ENCODE results near the gene NTMT1.
"Not testable (repeated sequence)": the region's sequence is repeated elsewhere in the genome, so short reads cannot be mapped to it uniquely, and the experiment has no call there.

NTMT1 gene

DNA sequence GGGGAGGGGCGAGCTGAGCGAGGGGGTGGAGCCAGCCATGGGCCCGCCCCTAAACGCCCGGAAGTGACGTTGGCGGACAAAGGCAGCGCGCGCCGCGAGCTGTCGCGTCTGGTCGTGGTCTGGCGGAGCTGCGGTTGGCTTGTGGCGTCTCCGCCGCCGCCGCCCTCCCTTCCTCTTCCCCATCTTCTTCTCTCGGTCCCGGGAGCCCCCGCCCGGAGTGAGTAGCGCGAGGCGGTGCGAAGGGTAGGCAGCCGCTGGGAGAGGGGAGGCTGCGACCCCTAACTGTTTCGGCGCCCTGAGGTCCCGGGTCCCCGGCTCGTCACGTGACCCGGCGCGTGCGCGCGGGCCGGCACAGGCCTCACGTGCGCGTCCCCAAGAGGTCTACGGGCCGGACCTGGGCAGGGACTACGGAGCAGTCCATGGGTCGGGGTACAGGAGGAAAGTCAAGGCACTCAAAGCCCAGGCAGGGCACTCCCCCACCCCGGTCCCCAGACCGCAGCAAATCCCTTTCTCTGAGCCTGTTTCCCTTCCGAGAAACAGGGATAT, at the start of gene NTMT1:
TSS of gene NTMT1 (plus strand) at position 85 of the 546 bp plus-strand sequence. CDS start 6,541 bp downstream, outside the sequence.
- DNase-seq = peak; percentile 75

- DNase-seq = no peak
These were observed 49.1 kb upstream of the NTMT1 start for GRCh38 chr9:129576546-129577543.

GRCh38 chr9:129579294-129579693, 46.7 kb upstream of the NTMT1 start:
- DNase-seq = no peak

DNA sequence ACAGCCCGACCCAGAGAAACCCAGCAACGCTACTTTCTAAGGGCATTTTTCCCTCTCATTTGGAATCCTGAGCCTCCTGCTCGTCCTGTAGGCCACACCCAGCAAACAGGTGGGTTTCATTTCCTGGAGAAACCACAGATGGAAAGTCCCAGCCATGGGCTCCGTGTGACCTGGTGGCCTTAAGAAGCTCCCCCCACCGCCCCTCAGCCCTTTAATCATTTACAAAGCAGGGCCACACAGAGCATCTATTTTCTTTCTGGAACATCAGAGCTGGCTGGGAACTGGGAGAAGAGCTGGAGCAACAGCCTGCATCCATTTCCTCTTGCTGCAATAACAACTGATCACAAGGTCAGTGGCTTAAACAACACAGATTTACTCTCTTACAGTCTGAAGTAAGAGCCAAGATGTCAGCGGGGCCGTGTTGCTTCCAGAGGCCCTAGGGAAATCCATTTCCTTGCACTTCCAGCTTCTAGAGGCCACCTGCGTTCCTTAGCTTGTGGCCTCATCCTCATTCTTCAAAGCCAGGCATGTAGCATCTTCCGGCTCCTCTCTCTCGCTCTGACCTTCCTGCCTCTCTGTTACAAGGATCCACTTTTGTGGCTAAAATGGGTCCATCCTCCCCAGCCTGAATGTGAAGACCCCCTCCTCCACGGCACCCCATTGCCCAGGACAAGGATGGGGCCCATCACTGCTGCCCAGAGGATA, 45.6 kb upstream of the NTMT1 start:
- no peak for DNase-seq

- DNase-seq = no peak
These were observed 44.3 kb upstream of the NTMT1 start for GRCh38 chr9:129581505-129582189.

- DNase-seq = no peak
These were observed 43.1 kb upstream of the NTMT1 start for GRCh38 chr9:129582855-129583254.

DNA sequence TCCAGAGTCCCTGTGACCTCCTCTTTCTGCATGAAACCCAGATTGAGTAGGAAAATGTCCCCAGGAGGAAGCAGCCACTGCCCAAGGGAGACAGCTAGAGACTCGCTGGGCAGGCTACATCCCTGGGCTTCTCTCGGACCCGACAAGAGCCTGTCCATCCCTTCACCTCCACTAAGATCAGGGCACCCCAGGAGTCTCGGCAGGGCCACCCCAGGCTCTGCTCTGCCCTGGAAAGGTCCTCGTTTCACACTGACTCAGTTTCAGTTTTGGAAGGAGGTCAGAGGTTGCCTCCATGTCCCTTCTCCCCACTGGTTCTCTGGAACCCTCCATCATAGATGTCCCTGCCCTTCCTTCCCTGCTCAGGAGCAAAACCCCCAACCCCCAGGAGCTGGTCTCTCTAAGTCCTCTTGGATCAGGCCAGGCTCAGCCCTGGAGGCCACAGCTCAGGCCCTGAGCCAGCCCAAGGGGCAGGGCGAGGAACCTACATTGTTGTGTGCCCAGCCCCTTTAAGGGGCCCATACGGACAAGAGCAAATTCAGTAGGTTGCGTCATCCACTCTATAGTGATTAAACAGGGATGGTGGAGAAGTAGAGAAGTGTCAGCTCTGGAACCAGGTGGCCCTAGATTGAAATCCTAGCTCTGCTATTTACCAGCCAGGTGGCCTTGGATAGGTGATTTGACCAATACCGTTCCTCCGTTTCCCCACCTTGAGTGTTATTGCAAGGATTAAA, 42.5 kb upstream of the NTMT1 start:
- DNase-seq = peak; percentile 78

DNA sequence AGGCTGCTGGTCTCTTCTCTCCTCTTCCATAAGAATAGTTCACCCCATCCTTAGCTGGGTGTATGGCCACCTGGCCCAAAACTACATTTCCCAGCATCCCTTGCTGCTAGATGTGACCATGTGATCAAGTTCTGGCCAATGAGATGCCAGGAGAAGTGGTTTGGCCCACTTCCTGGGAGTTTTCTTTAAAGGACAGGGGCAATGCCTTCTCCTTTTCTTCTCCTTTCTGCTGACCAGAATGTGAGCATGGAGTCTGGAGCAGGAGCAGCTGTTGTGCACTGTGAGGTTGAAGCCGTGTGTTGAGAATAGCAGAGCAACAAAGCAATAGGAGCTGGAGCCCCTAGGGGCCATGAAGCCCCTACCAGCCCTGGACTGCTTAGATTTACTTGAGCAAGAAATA, 41.8 kb upstream of the NTMT1 start:
- DNase-seq = peak; percentile 89

DNA sequence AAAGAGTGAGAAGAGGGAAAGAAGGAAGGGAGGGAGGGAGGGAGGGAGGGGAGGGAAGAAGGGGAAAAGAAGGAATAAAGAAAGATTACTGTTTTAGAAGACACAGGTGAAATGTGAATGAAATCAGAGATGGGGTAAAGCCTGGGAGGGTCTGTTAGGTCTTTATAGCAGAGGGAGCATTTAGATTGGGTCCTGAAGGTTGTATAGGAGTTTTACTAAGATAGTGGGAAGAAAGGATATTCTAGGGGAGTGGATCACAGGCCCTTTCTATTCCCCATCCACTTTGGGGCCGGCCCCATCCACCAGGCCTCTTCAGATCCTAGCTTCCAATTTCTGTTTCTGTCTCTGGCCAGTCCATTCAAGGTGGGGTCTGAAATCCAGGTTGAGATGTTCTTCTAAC, 40.6 kb upstream of the NTMT1 start:
- DNase-seq = no peak

DNA sequence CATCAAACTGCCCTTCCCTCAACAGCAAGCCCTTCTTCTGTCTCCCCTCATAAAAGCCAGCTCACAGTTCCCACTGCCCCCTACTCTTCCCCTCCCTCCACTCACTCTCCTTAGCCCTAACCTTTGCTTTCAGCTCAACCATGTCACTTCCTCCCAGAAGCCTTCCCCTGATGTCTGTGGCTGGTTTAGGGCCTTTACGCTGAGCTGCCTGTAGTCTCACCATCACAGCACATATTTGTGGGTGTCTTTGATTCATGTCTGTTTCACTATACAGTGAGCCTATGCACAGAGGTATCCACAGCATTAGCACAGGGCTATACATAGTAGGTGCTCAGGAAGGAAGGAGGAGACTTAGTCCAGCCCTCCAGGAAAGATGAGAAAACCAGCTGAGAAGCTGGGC, 39.7 kb upstream of the NTMT1 start:
- DNase-seq = no peak

DNA sequence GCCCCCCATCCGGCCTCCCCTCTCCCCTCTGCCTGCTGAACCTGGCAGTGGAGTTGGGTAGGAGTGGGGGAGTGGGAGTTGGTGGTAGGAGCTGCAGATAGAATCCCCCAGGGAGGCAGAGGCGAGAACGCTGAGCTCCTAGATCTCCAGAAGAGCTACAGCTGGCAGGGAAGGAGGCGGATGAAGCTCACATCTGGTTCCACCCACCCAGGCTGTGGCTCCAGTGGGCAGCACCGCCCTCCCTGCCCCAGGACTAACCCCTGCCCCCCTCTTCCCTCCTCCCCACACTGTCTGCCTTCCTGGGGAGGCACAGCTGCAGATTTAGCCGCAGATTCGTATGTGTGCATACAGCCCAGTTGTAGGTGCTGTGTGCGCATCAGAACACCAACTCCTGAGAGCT, 39.3 kb upstream of the NTMT1 start:
- DNase-seq = no peak

DNA sequence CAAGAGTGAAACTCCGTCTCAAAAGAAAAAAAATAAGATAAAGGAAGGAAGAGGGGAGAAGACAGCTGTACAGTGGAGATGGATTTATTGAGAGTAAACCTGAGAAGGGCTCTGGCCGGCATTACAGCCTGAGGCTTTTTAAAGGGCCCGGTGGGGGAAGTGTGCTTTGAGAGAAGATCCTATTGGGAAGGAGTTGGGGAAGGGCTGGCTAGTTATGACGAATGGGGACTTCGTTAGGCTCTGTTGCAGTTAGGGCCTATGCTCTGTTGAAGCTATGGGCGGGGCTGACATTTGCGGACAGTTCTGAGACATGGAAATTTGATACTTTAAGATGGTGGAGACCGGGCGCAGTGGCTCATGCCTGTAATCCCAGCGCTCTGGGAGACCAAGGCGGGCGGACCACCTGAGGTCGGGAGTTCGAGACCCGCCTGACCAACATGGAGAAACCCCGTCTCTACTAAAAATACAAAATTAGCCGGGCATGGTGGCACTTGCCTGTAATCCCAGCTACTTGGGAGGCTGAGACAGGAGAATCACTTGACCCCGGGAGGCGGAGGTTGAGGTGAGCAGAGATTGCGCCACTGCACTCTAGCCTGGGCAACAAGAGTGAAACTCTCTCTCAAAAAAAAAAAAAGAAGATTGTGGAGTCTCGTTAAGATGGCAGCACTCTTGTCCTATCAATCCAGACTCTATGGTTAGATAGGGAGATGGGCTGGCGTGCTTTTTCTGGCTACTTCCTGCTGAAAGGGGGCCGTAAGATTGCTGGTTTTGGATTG, 38.3 kb upstream of the NTMT1 start:
- no peak for DNase-seq

DNA sequence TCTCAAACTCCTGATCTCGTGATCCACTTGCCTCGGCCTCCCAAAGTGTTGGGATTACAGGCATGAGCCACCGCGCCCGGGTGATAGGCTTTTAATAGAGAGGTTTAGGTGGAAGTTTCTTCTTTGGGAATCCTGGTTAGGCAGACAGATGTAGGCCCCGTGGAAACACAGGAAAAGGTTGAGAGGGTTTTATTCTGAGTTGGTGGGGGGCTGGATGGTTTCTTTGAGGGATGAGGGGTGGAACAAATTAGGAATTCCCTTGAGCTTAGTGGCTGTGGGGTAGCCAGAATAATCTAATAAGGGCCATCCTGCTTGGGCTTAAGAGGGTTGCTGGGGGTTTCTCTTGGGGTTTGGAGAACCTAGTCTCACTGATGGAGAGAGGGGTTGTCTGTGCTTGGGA, 35.5 kb upstream of the NTMT1 start:
- no peak for DNase-seq

GRCh38 chr9:129591916-129592315, 34.0 kb upstream of the NTMT1 start:
- DNase-seq = no peak

DNA sequence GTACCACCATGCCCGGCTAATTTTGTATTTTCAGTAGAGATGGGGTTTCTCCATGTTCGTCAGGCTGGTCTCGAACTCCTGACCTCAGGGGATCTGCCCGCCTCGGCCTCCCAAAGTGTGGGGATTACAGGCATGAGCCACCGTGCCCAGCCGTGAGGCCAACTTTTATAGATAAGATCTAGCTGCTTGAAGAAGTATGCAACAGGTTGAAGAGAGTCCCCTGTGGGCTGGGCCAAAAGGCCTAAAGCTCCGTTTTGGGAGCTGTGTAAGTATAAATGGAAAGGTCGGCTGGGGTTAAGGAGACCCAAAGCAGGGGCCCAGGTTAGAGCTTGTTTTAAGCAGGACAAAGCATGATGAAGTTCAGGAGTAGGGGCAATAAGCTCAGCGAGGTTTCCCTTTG, 33.2 kb upstream of the NTMT1 start:
- DNase-seq = not testable (repeated sequence)

GRCh38 chr9:129594632-129595031, 31.3 kb upstream of the NTMT1 start:
- no peak for DNase-seq

GRCh38 chr9:129595311-129595741, 30.6 kb upstream of the NTMT1 start:
- peak; percentile 56 for DNase-seq

DNA sequence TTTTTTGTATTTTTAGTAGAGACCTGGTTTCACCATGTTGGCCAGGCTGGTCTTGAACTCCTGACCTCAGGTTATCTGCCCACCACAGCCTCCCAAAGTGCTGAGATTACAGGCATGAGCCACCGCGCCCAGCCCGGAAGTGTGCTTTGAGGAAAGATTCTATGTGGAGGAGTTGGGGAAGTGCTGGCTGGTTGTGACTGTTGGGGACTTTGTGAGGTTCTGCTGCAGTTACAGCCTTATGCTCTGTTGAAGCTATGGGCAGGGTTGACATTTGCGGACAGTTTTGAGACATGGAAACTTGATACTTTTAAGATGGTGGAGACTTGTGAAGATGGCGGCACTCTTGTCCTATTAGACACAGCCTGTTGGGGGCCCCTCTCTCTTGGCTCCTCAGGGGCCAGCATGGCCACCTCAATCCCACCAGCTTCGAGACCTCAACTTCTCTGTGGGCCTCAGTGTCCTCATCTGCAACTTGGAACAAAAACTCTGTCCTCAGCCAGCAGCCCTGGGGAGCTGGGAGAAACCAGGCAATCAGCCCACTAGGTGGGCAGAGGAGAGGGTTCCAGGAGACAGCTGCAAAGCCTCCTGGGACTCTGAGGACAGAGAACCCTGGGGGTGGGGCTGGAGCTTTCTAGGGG, 29.9 kb upstream of the NTMT1 start:
- DNase-seq = peak; percentile 71

GRCh38 chr9:129596541-129597331, 29.2 kb upstream of the NTMT1 start:
- no peak for DNase-seq
